Small intestine (tissue), 16 donors: ENCODE results near the gene MYO18B. TPM values are rescaled to one million over a fixed set of nuclear protein-coding genes. Genes with fewer than 3 reads are reported as not detected.

ENCODE experiments used
- DNase-seq, 2 donors: peaks; one replicate each; pipeline versions ENCODE4 v3.0.0 to v3.0.0-alpha.2; 2013
- FAIRE-seq: peaks from 2 replicates; lab custom pipeline; 2012; peaks lifted over from hg19 to GRCh38; lab: Jason Lieb, UNC
- H3K27ac ChIP-seq, 3 donors: one replicate each; pipeline ENCODE4 v1.5.1; 2013; ENCODE audit warnings: low read length in 2 of 3, mild to moderate bottlenecking in 2 of 3, control low read depth in 1 of 3, inconsistent platforms in 1 of 3, low read depth in 1 of 3, moderate library complexity in 1 of 3
- H3K27me3 ChIP-seq, 3 donors: one replicate each; pipeline ENCODE4 v1.6.1; 2013; ENCODE audit warnings: low read length in 3 of 3, inconsistent platforms in 1 of 3; ENCODE audit not compliant: control insufficient read depth in 3 of 3, insufficient read depth in 3 of 3
- H3K36me3 ChIP-seq, 3 donors: one replicate each; pipeline ENCODE4 v1.6.1; 2013; ENCODE audit warnings: low read length in 3 of 3, inconsistent platforms in 1 of 3, low read depth in 1 of 3, mild to moderate bottlenecking in 1 of 3, moderate library complexity in 1 of 3; ENCODE audit not compliant: control insufficient read depth in 3 of 3, insufficient read depth in 2 of 3
- H3K4me1 ChIP-seq, 3 donors: one replicate each; pipeline ENCODE4 v1.6.1; 2013; ENCODE audit warnings: low read length in 2 of 3, inconsistent platforms in 1 of 3, low read depth in 1 of 3, mild to moderate bottlenecking in 1 of 3, moderate library complexity in 1 of 3; ENCODE audit not compliant: control insufficient read depth in 3 of 3, insufficient read depth in 2 of 3
- H3K4me3 ChIP-seq, 3 donors: one replicate each; pipeline ENCODE4 v1.5.1; 2013; ENCODE audit warnings: low read length in 3 of 3, control low read depth in 1 of 3, inconsistent platforms in 1 of 3, low read depth in 1 of 3, mild to moderate bottlenecking in 1 of 3, moderate library complexity in 1 of 3
- H3K9me3 ChIP-seq, 2 donors: one replicate each; pipeline ENCODE4 v1.6.1; 2013; ENCODE audit warnings: low read depth in 1 of 2, low read length in 1 of 2; ENCODE audit not compliant: control insufficient read depth in 2 of 2, insufficient read depth in 1 of 2
- WGBS, 3 donors: extraction: QIAGEN DNeasy Blood & Tissue Kit; methylation state at CpG; one replicate each; pipeline ENCODE4 v1.1.7; 2013; 5-methylcytosine and 5-hydroxymethylcytosine counted together
- long read RNA-seq, 10 donors: transcript quantifications; one replicate each; lab custom pipeline, GENCODE V29; 2026
- polyA plus RNA-seq, 4 donors: library from polyadenylated mRNA; stranded (reverse) in 3 of 4; unstranded in 1 of 4; fragments of 200-250 nt in 3 of 4; fragments of 120-200 nt in 1 of 4; gene quantifications; one replicate each; pipeline versions ENCODE4 v1.2.1 to v1.2.3, GENCODE V29; 2013
- donor health status: healthy with polysubstance abuse.
- donor health status: control.
- donor health status: control.
- donor health status: Bipolar disorder and iron deficiency.
- donor health status: healthy.

Gene MYO18B, protein sequence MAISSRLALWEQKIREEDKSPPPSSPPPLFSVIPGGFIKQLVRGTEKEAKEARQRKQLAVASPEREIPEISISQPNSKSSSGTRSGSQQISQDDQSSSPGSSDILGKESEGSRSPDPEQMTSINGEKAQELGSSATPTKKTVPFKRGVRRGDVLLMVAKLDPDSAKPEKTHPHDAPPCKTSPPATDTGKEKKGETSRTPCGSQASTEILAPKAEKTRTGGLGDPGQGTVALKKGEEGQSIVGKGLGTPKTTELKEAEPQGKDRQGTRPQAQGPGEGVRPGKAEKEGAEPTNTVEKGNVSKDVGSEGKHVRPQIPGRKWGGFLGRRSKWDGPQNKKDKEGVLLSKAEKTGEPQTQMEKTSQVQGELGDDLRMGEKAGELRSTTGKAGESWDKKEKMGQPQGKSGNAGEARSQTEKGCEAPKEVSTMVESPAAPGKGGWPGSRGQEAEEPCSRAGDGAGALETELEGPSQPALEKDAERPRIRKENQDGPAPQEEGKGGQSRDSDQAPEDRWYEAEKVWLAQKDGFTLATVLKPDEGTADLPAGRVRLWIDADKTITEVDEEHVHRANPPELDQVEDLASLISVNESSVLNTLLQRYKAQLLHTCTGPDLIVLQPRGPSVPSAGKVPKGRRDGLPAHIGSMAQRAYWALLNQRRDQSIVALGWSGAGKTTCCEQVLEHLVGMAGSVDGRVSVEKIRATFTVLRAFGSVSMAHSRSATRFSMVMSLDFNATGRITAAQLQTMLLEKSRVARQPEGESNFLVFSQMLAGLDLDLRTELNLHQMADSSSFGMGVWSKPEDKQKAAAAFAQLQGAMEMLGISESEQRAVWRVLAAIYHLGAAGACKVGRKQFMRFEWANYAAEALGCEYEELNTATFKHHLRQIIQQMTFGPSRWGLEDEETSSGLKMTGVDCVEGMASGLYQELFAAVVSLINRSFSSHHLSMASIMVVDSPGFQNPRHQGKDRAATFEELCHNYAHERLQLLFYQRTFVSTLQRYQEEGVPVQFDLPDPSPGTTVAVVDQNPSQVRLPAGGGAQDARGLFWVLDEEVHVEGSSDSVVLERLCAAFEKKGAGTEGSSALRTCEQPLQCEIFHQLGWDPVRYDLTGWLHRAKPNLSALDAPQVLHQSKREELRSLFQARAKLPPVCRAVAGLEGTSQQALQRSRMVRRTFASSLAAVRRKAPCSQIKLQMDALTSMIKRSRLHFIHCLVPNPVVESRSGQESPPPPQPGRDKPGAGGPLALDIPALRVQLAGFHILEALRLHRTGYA (N-terminal part only)
- polyA plus RNA-seq, result 1 to 10 TPM in 1 of 4 donors, under 1 TPM in 3; 0.01 to 1.1 (median 0.37) TPM
- long read RNA-seq, donor 1, result 0 reads
- long read RNA-seq, donor 2, result 0 reads
- long read RNA-seq, donor 3, result 0 reads
- long read RNA-seq, donor 4, result 0 reads
- long read RNA-seq, donor 5, result 0 reads
- long read RNA-seq, donor 6, result 0 reads
- long read RNA-seq, donor 7, partial matches to known transcripts, result 5 of 15 reads
- long read RNA-seq, donor 7, other reads (novel, unspliced or antisense), result 10 of 15 reads
- long read RNA-seq, donor 8, result 0 reads
- long read RNA-seq, donor 9, result 0 reads
- long read RNA-seq, donor 10, result 0 reads

DNA sequence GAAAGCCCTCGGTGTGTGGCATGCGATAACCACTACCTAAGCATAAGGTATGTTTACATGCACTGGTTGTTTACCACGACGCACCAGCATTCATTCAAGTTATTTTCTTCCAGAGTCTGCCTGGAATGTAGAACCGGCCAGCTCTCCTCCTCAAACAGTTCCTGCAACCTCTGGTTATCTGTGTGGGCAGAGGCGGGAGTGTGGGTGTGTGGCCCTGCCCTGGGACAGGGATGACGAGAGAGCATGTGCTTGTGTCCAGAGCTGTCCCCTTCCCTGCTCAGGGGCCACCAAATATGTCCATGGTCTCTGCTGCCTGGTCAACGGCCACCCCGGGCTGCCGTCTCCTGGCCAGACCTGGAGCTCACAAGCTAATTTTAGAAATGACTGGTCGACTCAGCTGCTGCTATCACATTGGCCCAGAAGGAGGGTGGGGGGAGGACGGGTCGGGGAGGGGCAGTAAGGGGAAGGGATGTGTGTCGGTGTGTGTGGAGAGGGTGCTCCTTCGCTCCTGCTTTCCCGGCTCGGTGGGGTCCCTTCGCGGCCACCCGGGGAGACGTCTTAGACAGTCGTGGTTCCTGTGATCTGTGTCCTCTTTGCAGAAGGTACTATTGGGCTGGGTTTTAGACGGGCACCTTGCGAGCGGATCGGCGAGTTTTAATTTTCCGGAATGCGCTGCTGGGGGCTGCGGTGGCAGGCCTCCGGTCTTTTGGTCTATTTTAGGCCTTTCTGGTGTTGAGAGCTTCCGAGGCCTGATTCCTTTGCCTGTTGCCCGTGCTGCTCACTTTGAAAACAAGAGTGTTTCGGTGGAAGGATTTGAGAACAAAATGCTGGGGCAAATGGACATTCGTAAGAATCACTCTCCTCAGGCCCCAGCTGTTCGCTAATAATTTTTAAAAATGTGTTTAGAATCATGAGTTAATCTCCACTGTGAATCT, at the start of gene MYO18B:
TSS of gene MYO18B (plus strand) at position 497 of the 935 bp plus-strand sequence. CDS start 18,905 bp downstream, outside the sequence.
- peaks cover 0 to 1% (median 0%) of the 10 kb centered on the region in 3 donors for H3K4me1 ChIP-seq
- H3K36me3 ChIP-seq, result no peaks in the 10 kb centered on the region
- WGBS, 3 donors, result 83 to 89% (median 85%) methylated on average over 36 of the region's 36 CpGs
- no peak within 1 kb of the TSS for H3K4me3 ChIP-seq
- no peak within 1 kb of the TSS for H3K27ac ChIP-seq
- FAIRE-seq, result no peak
- no peaks in the 10 kb centered on the region for H3K9me3 ChIP-seq
- H3K27me3 ChIP-seq, result peaks cover 0 to 2% (median 0%) of the 10 kb centered on the region in 3 donors
- no peak for DNase-seq

DNA sequence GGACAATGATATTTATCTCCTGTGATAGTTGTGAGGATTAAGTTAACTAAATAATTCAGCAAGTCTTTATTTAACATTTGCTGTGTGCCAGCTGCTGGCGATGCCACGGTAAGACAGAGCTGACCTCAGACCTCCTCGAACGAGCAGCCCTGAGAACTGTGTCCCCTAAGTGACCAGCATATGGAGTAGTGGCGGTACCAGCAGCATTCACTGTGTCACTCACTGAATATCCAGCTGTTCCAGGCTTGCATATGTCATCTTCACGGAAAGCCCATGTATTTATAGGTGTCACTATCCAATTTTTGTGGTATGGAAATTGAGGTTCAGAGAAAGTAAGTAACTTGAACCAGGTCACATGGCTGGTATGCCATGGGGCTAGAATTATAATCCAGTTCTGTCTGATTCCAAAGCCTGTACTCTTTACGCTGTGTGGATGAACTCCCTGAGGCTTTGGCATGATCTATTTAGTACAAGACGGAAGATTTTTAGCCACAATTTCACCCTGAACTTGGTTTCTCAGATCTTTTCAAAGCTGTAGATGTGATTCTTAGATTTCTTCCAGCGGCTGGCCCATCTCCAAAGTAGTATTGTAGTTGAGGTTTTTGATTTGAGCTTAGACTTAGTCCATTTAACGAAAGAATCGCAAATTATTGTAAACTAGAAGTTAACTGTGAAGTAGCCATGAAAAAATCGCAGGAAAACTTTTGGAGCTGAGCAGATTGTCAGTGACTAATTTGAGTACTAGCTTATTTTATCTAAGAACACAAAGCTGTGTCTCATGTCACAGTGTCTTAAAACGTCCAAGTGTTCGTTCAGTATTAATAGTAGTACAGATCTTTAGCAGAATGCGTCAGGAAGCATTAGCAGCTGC, 49.4 kb upstream of the MYO18B start:
- WGBS, 3 donors, result 86 to 90% (median 89%) methylated on average over 15 of the region's 15 CpGs
- Histone ChIP-seq H3K27ac (no peak overlapping the region), H3K4me3 (no peak overlapping the region), H3K27me3 (no peaks in the 10 kb centered on the region), H3K9me3 (no peaks in the 10 kb centered on the region), H3K4me1 (no peaks in the 10 kb centered on the region), H3K36me3 (peaks cover 0 to 2% (median 0%) of the 10 kb centered on the region in 3 donors)
- FAIRE-seq (no peak), DNase-seq (no peak)

DNA sequence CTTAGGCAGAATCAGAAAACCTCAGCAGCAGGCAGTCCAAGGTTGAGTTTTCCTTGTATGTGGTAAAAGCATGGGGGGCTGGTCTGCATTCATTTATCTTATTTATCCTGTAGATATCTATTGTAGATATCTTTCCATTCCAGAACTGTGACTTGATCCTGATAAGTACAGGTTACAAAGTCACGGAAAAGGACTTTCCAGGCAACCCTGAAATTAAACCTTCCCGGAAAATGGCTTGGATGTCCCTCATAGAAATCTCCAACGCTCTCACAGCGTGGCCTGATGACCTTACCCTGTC, 48.8 kb upstream of the MYO18B start:
- DNase-seq (no peak), FAIRE-seq (no peak)
- no peaks in the 10 kb centered on the region for H3K27me3 ChIP-seq
- no peaks in the 10 kb centered on the region for H3K4me1 ChIP-seq
- WGBS, 3 donors, result 92 to 95% (median 95%) methylated on average over 4 of the region's 4 CpGs
- peaks cover 0 to 2% (median 0%) of the 10 kb centered on the region in 3 donors for H3K36me3 ChIP-seq
- no peaks in the 10 kb centered on the region for H3K9me3 ChIP-seq
- no peak overlapping the region for H3K27ac ChIP-seq
- H3K4me3 ChIP-seq, result no peak overlapping the region

DNA sequence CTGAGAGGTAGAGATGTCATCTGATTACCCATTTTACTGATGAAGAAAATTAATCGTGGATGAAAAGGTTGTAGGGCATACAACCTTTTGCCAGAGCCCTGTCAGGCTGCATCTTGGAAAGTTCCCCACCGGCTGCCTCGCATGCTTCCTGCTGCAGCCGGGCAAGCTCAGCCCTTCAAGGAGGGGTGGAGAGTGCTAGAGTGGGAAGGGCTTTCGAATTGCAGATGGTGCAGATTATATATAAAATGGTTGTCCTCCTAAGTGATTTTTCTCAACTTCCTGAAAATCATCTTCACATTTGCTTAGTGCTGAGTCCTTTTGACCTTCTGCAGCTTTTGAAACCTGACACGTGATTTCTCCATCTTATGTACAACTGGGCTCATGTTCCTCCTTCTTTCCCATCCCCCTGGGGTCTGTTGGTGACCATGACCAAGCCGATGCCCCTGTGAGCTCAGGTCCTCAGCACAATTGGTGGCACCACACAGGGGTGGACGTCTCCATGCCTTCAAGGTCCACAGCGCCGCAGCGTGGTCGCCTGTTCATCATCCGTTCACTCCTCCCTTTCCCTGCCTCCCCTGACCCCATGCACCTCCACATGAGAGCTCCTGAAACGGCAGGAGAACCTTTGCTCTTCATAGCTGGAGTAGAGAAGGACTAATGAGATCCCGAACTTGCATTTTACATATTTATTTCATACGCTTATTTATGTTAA, 47.6 kb upstream of the MYO18B start:
- Histone ChIP-seq H3K27me3 (no peaks in the 10 kb centered on the region), H3K36me3 (peaks cover 0 to 2% (median 0%) of the 10 kb centered on the region in 3 donors), H3K4me3 (no peak overlapping the region), H3K9me3 (no peaks in the 10 kb centered on the region), H3K4me1 (no peaks in the 10 kb centered on the region), H3K27ac (no peak overlapping the region)
- FAIRE-seq (no peak), DNase-seq (no peak)
- WGBS, 3 donors, result 85 to 88% (median 86%) methylated on average over 16 of the region's 16 CpGs

DNA sequence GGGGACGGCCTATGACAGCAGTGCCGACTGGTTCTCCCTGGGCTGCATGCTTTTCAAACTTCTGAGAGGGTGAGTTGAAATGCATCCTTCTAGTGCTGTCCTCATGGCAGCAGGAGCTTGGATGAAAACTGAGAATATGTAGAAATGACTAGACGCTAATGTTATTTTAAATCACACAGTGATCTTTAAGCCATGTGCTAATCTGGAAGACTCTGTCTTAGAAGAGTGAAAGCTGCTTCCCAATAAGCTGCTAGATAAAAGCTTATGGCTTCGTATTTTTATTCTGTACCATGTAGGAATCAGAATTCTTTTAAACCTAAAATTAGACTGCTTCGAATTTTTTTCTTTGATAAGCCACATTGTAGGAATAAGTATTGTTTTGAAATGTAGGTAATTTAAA, 46.8 kb upstream of the MYO18B start:
- H3K4me1 ChIP-seq, result no peaks in the 10 kb centered on the region
- no peak overlapping the region for H3K27ac ChIP-seq
- FAIRE-seq, result no peak
- DNase-seq, result no peak
- 86 to 94% (median 93%) methylated on average over 5 of the region's 5 CpGs for WGBS, 3 donors
- H3K27me3 ChIP-seq, result no peaks in the 10 kb centered on the region
- H3K36me3 ChIP-seq, result peaks cover 0 to 2% (median 0%) of the 10 kb centered on the region in 3 donors
- H3K4me3 ChIP-seq, result no peak overlapping the region
- no peaks in the 10 kb centered on the region for H3K9me3 ChIP-seq

DNA sequence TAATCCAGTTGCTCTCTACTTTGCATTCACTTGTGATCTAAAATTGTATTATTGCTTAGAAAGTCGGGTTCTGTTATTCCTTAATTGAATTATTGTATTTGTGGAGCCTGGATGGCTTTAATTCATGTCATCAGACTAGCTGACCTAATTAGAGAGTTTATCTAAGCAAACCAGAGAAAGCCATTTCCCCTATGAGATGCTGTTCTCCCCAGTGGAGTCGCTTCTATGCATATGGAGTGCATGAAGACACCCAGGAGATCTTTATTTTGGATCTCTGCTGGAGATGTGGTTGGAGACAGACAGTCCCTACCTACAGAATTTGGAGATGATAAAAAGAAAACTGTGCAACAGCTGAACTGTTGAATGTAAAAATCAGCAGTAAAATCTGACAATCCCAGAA, 45.2 kb upstream of the MYO18B start:
- FAIRE-seq (no peak), DNase-seq (no peak)
- no peaks in the 10 kb centered on the region for H3K9me3 ChIP-seq
- H3K4me3 ChIP-seq, result no peak overlapping the region
- no peaks in the 10 kb centered on the region for H3K27me3 ChIP-seq
- 82 to 91% (median 85%) methylated on average over 2 of the region's 2 CpGs for WGBS, 3 donors
- no peak overlapping the region for H3K27ac ChIP-seq
- H3K4me1 ChIP-seq, result no peaks in the 10 kb centered on the region
- no peaks in the 10 kb centered on the region for H3K36me3 ChIP-seq
